IMR-90 (cell line): ENCODE results near the gene LAMC3. TPM values are rescaled to one million over a fixed set of nuclear protein-coding genes. Genes with fewer than 3 reads are reported as not detected.
A peak's percentile ranks its signal among the peaks of the same experiment; 100 is the strongest.

Source experiments
- ATAC-seq: fragments of 200-7000 bp; cut with Tn5 transposase; 2 replicates; pipeline ENCODE4 v1.9.1; 2020; ENCODE audit warnings: low read depth, mild to moderate bottlenecking, moderate library complexity
- BruUV-seq: library from RNA; stranded (reverse); fragments of 400-500 nt; replicated peaks from 2 replicates; lab custom pipeline; 2021; lab: Mats Ljungman, UMichigan
- CTCF ChIA-PET: fragments of 300-600 bp; formaldehyde crosslinking; extraction: SDS; loops from one replicate; lab custom pipeline; 2021; ENCODE audit warnings: antibody characterized with exemption; lab: Yijun Ruan, JAX
- POLR2A ChIA-PET: fragments of 300-600 bp; sonication (Branson Sonifier 250); formaldehyde crosslinking; loops from one replicate; lab custom pipeline; 2022; ENCODE audit warnings: antibody characterized with exemption; ENCODE audit not compliant: unreplicated experiment; lab: Charles Lee
- DNase-seq: peaks from one replicate; pipeline ENCODE4 v3.0.0; 2013
- H2AFZ ChIP-seq: replicated peaks from 2 replicates; pipeline ENCODE3; 2013; ENCODE audit warnings: low read length, mild to moderate bottlenecking; ENCODE audit not compliant: poor library complexity
- H2AK5ac ChIP-seq: 2 replicates; pipeline ENCODE4 v1.6.1; 2013; ENCODE audit warnings: low read depth, low read length, inconsistent platforms
- H2AK9ac ChIP-seq: replicated peaks from 2 replicates; pipeline ENCODE3; 2013; ENCODE audit warnings: mild to moderate bottlenecking, low read depth, low read length, moderate library complexity; ENCODE audit not compliant: poor library complexity
- H2BK120ac ChIP-seq: 2 replicates; pipeline ENCODE4 v1.6.1; 2013; ENCODE audit warnings: low read depth, low read length, inconsistent platforms
- H2BK15ac ChIP-seq: 3 replicates; pipeline ENCODE4 v1.6.1; 2013; ENCODE audit warnings: low read depth, low read length, inconsistent platforms
- H2BK20ac ChIP-seq: 2 replicates; pipeline ENCODE4 v1.6.1; 2013; ENCODE audit warnings: low read depth, mild to moderate bottlenecking, inconsistent platforms, low read length, moderate library complexity
- H2BK5ac ChIP-seq: 2 replicates; pipeline ENCODE4 v1.6.1; 2013; ENCODE audit warnings: mild to moderate bottlenecking, low read depth, low read length, inconsistent platforms; ENCODE audit not compliant: poor library complexity, severe bottlenecking
- H3K14ac ChIP-seq: replicated peaks from 2 replicates; pipeline ENCODE4 v1.6.1; 2013; ENCODE audit warnings: low read depth, low read length, inconsistent platforms
- H3K18ac ChIP-seq: 2 replicates; pipeline ENCODE4 v1.6.1; 2013; ENCODE audit warnings: low read depth, low read length, control low read depth
- H3K23ac ChIP-seq: 2 replicates; pipeline ENCODE4 v1.6.1; 2013; ENCODE audit warnings: low read depth, low read length, inconsistent platforms
- H3K27ac ChIP-seq: 2 replicates; pipeline ENCODE4 v1.5.1; 2013; ENCODE audit warnings: mild to moderate bottlenecking, control low read depth, low read length; ENCODE audit not compliant: insufficient read depth
- H3K27me3 ChIP-seq: 2 replicates; pipeline ENCODE4 v1.6.1; 2013; ENCODE audit warnings: low read length; ENCODE audit not compliant: control insufficient read depth, insufficient read depth
- H3K36me3 ChIP-seq: 2 replicates; pipeline ENCODE4 v1.6.1; 2013; ENCODE audit warnings: low read length, mixed read lengths; ENCODE audit not compliant: control insufficient read depth, insufficient read depth
- H3K4ac ChIP-seq: 2 replicates; pipeline ENCODE4 v1.6.1; 2013; ENCODE audit warnings: low read depth, low read length, inconsistent platforms
- H3K4me1 ChIP-seq: 2 replicates; pipeline ENCODE4 v1.6.1; 2013; ENCODE audit warnings: low read length, mixed read lengths; ENCODE audit not compliant: control insufficient read depth, insufficient read depth
- H3K4me2 ChIP-seq: 2 replicates; pipeline ENCODE4 v1.6.1; 2013; ENCODE audit warnings: low read depth, mild to moderate bottlenecking, control low read depth, low read length, moderate library complexity
- H3K4me3 ChIP-seq: 2 replicates; pipeline ENCODE4 v1.5.1; 2013; ENCODE audit warnings: low read depth, mild to moderate bottlenecking, control low read depth, low read length, moderate library complexity; ENCODE audit not compliant: insufficient read depth
- H3K56ac ChIP-seq: 2 replicates; pipeline ENCODE4 v1.6.1; 2013; ENCODE audit warnings: low read length, inconsistent platforms; ENCODE audit not compliant: insufficient read depth; ENCODE audit errors: extremely low read depth
- H3K79me1 ChIP-seq, 2 experiments: 2 replicates each; pipeline ENCODE4 v1.6.1; 2013; ENCODE audit warnings: low read length in 2 of 2, inconsistent platforms in 1 of 2, low read depth in 1 of 2
- H3K9ac ChIP-seq: 2 replicates; pipeline ENCODE4 v1.6.1; 2013; ENCODE audit warnings: low read depth, low read length, control low read depth
- H3K9me1 ChIP-seq: 2 replicates; pipeline ENCODE4 v1.6.1; 2013; ENCODE audit warnings: low read length, inconsistent platforms; ENCODE audit not compliant: insufficient read depth
- H3K9me3 ChIP-seq: 2 replicates; pipeline ENCODE4 v1.6.1; 2013; ENCODE audit warnings: low read length; ENCODE audit not compliant: control insufficient read depth, insufficient read depth
- H4K20me1 ChIP-seq: 2 replicates; pipeline ENCODE4 v1.6.1; 2013; ENCODE audit warnings: low read length, inconsistent platforms; ENCODE audit not compliant: insufficient read depth
- H4K5ac ChIP-seq: 2 replicates; pipeline ENCODE4 v1.6.1; 2013; ENCODE audit warnings: mild to moderate bottlenecking, low read depth, low read length, control low read depth
- H4K8ac ChIP-seq, 2 experiments: 2 replicates each; pipeline ENCODE4 v1.6.1; 2013; ENCODE audit warnings: low read depth in 2 of 2, low read length in 2 of 2, control low read depth in 1 of 2, inconsistent platforms in 1 of 2
- H4K91ac ChIP-seq: 2 replicates; pipeline ENCODE4 v1.6.1; 2013; ENCODE audit warnings: low read depth, low read length, inconsistent platforms; ENCODE audit not compliant: insufficient read depth
- CHD1 ChIP-seq: IDR thresholded peaks from 2 replicates; pipeline ENCODE4 v1.6.1; 2012; ENCODE audit warnings: low read depth, low read length, improper control_type of control experiment
- CTCF ChIP-seq: conservative IDR thresholded peaks from 2 replicates; pipeline ENCODE4 v1.5.1; 2012; ENCODE audit warnings: mild to moderate bottlenecking, low read depth, low read length, improper control_type of control experiment
- MAZ ChIP-seq: IDR thresholded peaks from 2 replicates; pipeline ENCODE4 v1.6.1; 2012; ENCODE audit warnings: low read depth, mild to moderate bottlenecking, low read length, improper control_type of control experiment, moderate library complexity, borderline replicate concordance
- WGBS, 2 experiments: methylation state at CpG; one replicate each; pipeline versions ENCODE4 v1.1.5 to v1.1.7; 2013; ENCODE audit warnings: missing lambda C conversion rate in 2 of 2; ENCODE audit not compliant: insufficient read length in 1 of 2; ENCODE audit errors: extremely low coverage in 2 of 2; 5-methylcytosine and 5-hydroxymethylcytosine counted together
- dilution Hi-C: fragments of 300-500 bp; cut with HindIII; formaldehyde crosslinking; loops from one replicate; pipeline ENCODE4 v1.14.3; 2018; ENCODE audit warnings: low sequenced_read_pairs; ENCODE audit not compliant: unreplicated experiment
- in situ Hi-C: fragments of 300-500 bp; cut with MboI; formaldehyde crosslinking; loops from 3 replicates; pipeline ENCODE4 v1.14.3; 2019; ENCODE audit warnings: low sequenced_read_pairs, inconsistent platforms, mixed read lengths
- intact Hi-C: fragments of 100-400 bp; cut with micrococcal nuclease; formaldehyde crosslinking; loops from 2 replicates; pipeline ENCODE4 v1.10.0; 2022
- polyA plus RNA-seq, 3 experiments: library from polyadenylated mRNA; depleted of rRNA; stranded (reverse); fragments of >200 nt; gene quantifications; 2 replicates each; pipeline ENCODE4 v1.2.3, GENCODE V29; 2012; ENCODE audit warnings: low replicate concordance in 1 of 3
- total RNA-seq: library from RNA; depleted of rRNA; stranded (reverse); fragments of >200 nt; gene quantifications from 2 replicates; pipeline ENCODE4 v1.2.3, GENCODE V29; 2012

Gene LAMC3
- total and polyA plus RNA-seq, 2 of the 4 experiments (the other 2 are of a cell fraction): not detected

- no peaks in the 10 kb centered on the region for H3K79me1 ChIP-seq
- no peak within 1 kb of the TSS; the same call in 1 of the 2 replicates for H3K23ac ChIP-seq
- intact Hi-C loops: no loop called here
- peak within 1 kb of the TSS; percentile 31 for H3K4me3 ChIP-seq
- ATAC-seq (peak; percentile 57), DNase-seq (no peak)
- no peak within 1 kb of the TSS for H3K27ac ChIP-seq
- in situ Hi-C loops: no loop called here
- no peaks in the 10 kb centered on the region for H3K36me3 ChIP-seq
- peaks cover 2% of the 10 kb centered on the region; the same call in 1 of the 2 replicates for H3K4me1 ChIP-seq
- no peak within 1 kb of the TSS for H4K91ac ChIP-seq
- 6% methylated on average over 17 of the region's 99 CpGs; no CpG with 5 or more reads in 1 of the 2 experiments for WGBS, 2 experiments
- H3K4ac ChIP-seq: no peak within 1 kb of the TSS
- no peak within 1 kb of the TSS for H2BK15ac ChIP-seq
- dilution Hi-C loops: no loop called here
- H4K5ac ChIP-seq: no peak within 1 kb of the TSS
- no peaks in the 10 kb centered on the region for H3K9me1 ChIP-seq
- H4K8ac ChIP-seq: no peak within 1 kb of the TSS
- no TSS peak for BruUV-seq
- H3K27me3 ChIP-seq: peaks cover 61% of the 10 kb centered on the region
- H3K9ac ChIP-seq: no peak within 1 kb of the TSS
- no peak within 1 kb of the TSS for H2BK20ac ChIP-seq
- H4K20me1 ChIP-seq: no peaks in the 10 kb centered on the region
- peak; percentile 52; the same call in 1 of the 2 replicates for TF ChIP-seq MAZ
- TF ChIP-seq CHD1: no peak
- 0 out of 2 replicates have a peak, but pooled peaks have one; percentile 9 for TF ChIP-seq CTCF
- no peak within 1 kb of the TSS for H3K56ac ChIP-seq
- H2AK9ac ChIP-seq: peak within 1 kb of the TSS; percentile 42
- H2AFZ ChIP-seq: peak within 1 kb of the TSS; percentile 72
- 0 out of 2 replicates have a peak, but pooled peaks cover 2% of the 10 kb centered on the region for H3K9me3 ChIP-seq
- no peak within 1 kb of the TSS for H2BK5ac ChIP-seq
- H3K14ac ChIP-seq: no peak within 1 kb of the TSS
- H3K4me2 ChIP-seq: peak within 1 kb of the TSS; percentile 62
- ChIA-PET POLR2A (interaction anchor here (0.6 kb wide), 1 partner anchor 1919 kb away, joined by 3 read pairs; no protein-coding TSS in a partner anchor), CTCF (no interaction called here)
- no peak within 1 kb of the TSS for H2BK120ac ChIP-seq
- no peak within 1 kb of the TSS for H2AK5ac ChIP-seq
- H3K18ac ChIP-seq: no peak within 1 kb of the TSS
These were observed 87.5 kb downstream of the LAMC3 start, which contains the start of gene AIF1L for GRCh38 chr9:131096269-131097125. Gene AIF1L (plus strand): TSS chr9:131096531. CDS start chr9:131096630, 99 bp downstream.
